ENCODE results near the gene KCNK4.

DNA sequence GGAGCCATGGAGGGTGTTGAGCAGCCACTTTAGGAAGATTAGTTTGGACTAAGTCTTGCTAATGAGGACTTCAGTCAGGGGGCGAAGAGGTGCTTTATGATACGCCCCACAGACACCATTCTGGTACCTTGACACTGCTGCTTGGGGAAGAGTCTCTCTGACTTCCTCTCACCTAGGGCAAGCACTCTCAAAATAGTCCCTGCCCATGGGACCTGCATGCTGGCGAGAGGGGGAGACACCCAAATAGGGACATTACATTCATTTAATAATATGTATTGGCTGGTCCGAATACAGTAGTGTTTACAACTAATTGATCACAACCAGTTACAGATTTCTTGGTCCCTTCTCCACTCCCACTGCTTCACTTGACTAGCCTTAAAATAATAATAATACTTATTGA, 4.7 kb downstream of the KCNK4 start:
- TF ChIP-seq, protein P1, sequence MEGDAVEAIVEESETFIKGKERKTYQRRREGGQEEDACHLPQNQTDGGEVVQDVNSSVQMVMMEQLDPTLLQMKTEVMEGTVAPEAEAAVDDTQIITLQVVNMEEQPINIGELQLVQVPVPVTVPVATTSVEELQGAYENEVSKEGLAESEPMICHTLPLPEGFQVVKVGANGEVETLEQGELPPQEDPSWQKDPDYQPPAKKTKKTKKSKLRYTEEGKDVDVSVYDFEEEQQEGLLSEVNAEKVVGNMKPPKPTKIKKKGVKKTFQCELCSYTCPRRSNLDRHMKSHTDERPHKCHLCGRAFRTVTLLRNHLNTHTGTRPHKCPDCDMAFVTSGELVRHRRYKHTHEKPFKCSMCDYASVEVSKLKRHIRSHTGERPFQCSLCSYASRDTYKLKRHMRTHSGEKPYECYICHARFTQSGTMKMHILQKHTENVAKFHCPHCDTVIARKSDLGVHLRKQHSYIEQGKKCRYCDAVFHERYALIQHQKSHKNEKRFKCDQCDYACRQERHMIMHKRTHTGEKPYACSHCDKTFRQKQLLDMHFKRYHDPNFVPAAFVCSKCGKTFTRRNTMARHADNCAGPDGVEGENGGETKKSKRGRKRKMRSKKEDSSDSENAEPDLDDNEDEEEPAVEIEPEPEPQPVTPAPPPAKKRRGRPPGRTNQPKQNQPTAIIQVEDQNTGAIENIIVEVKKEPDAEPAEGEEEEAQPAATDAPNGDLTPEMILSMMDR (conservative IDR thresholded peaks at IDR 0.05; ENCODE audit: low read length) = no peak
- no peak for TF ChIP-seq EZH2phosphoT487 (IDR thresholded peaks at IDR 0.05; ENCODE audit: borderline replicate concordance)

All from Loucy (cell line).